GM18951 (cell line): ENCODE data around the gene EFHC1.

Experiments used
- POLR2A ChIP-seq: IDR thresholded peaks from 4 replicates; pipeline ENCODE4 v1.6.1; 2011; ENCODE audit warnings: mild to moderate bottlenecking; ENCODE audit not compliant: insufficient read length, insufficient read depth; ENCODE audit errors: extremely low read depth
- in situ Hi-C: fragments of 300-500 bp; cut with MboI; formaldehyde crosslinking; loops from one replicate; pipeline ENCODE4 v1.12.0; 2022; ENCODE audit warnings: low sequenced_read_pairs, mixed read lengths, inconsistent platforms; ENCODE audit not compliant: unreplicated experiment

EFHC1 gene

DNA sequence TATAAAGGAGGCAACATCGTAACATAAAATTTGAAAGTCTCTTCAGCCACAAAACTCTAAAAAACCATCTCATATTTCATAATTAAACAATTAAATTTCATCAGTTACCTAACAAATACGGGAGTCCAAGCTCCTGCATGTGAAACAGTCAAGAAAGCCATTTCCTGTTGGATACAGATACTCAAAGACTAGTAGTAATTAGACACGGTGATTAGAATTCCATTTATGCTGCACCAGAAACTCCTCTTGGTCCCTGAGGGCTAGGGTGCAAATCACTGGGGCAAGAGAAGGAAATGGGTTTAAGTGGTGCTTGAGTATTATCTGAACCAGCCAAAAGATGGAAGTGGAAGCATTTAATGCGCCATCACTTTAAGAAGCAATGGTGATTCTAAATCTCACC lies 129.3 kb downstream of the EFHC1 start:
- TF ChIP-seq POLR2A, result no peak
- in situ Hi-C loops, result no loop called here

- no peak for TF ChIP-seq POLR2A
- in situ Hi-C loops, result no loop called here
Observed at GRCh38 chr6:52550014-52550575, 130.0 kb downstream of the EFHC1 start.

- no peak for TF ChIP-seq POLR2A
- in situ Hi-C loops, result no loop called here
Observed at GRCh38 chr6:52550870-52551269, 130.7 kb downstream of the EFHC1 start.

DNA sequence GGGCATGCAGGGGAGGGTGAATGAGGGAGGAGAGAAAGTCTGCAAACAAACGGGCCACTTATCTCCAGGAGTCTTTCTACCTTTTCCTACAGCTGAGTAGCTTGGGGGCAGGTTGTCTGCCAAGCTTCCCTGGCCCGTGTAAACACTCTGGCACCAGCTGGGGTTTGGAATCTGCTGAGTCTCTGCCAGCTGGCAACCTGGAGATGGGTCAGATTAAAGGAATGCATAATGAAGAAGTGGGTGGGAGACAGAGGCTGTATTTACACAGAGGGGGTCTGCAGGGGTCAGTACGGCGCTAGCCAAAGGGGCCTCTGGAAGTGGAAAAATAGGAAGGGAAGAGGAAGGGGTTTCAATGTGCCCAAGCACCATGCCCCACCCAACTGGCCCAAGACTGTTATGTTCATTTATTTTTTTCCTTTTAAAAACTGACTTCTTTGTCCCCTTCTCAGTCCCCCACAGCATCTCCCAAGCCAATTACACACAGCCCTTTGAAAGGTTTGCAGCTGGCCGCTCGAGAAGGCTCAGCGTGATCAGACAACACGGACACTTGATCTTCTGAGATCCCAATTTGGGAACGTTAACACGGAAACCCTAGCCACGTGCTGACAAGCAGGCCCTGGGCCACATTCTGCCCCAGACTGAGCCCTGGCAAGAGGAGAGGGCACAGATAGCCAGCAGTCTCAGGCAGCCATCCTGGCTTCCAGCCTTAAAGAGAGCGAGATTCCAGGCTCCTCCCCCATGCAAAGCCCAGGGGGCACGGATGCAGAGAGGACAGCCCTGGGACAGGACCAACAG lies 131.5 kb downstream of the EFHC1 start:
- TF ChIP-seq POLR2A, result no peak
- in situ Hi-C loops, result no loop called here

GRCh38 chr6:52552278-52552643 lies 132.1 kb downstream of the EFHC1 start:
- TF ChIP-seq POLR2A, result no peak
- in situ Hi-C loops, result no loop called here

DNA sequence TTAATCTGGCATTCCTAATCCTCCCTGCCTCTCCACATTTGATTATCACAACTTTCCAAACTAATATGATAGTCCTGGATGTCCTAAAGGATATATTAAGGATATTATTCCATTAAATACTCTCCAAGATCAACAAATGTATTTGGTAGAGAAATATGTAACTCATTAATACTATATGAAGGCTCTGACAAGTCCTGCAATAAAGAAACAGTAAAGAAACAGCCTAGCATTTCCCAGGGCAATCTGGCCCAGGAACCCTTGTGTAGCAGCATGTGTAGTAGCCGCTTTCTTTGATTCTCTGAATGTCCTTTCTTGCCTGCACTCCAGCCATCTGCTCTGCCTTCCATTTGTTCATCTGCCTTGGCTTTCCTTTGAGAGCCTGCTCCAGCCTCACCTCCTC lies 133.0 kb downstream of the EFHC1 start:
- no peak for TF ChIP-seq POLR2A
- in situ Hi-C loops, result no loop called here

DNA sequence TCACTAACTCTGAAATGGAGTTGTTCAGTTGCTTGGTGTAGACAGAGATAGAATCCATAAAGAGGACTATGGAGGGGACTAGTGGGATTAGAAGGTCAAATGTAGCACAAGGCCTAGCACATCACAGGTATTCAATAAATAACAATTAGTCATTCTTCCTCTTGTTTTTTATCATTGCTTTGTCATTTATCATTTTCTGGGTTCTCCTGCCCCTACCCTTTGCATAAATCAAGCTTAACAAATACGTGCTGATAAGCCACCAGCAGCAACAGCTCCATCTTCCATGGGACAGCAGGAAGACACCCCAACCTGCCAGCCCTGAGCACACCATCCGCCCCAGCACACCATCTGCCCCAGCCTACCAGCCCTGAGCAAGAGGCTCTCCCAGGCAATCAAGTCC lies 133.6 kb downstream of the EFHC1 start:
- in situ Hi-C loops, result no loop called here
- TF ChIP-seq POLR2A, result no peak

- no peak for TF ChIP-seq POLR2A
- in situ Hi-C loops, result no loop called here
Observed at GRCh38 chr6:52554684-52555280, 134.6 kb downstream of the EFHC1 start.

DNA sequence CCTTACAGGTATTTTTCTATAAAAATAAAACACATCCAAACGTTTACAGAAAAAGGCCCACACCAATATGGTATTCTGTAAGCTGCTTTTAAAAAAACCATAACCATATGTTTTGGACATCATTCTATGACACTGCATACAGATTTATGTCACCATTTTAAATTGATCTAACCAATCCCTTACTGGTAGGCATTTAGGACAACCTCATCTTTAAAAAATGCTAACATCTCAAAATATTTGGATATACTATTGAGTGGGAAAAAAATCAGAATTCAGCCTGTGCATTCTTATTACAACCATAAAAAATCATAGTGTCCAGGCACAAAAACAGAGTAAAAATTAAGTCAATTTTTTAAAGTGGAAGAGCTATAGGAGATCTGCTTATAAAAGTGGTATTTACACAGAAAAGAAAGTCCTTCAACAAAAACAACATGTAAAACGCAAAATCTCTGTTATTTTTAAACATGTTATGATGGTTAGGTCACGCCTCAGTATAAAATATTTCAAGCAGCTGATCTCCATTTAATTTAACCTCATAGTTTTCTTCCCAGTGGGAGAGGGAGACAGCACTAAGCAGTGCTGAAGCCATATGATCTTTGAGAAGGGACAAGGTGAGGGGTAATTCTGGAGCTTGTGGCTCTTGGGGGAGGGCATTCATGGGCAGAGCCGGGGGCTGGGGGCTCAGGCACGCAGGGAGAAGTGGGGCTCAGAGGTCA lies 135.5 kb downstream of the EFHC1 start:
- TF ChIP-seq POLR2A, result no peak
- in situ Hi-C loops, result no loop called here

DNA sequence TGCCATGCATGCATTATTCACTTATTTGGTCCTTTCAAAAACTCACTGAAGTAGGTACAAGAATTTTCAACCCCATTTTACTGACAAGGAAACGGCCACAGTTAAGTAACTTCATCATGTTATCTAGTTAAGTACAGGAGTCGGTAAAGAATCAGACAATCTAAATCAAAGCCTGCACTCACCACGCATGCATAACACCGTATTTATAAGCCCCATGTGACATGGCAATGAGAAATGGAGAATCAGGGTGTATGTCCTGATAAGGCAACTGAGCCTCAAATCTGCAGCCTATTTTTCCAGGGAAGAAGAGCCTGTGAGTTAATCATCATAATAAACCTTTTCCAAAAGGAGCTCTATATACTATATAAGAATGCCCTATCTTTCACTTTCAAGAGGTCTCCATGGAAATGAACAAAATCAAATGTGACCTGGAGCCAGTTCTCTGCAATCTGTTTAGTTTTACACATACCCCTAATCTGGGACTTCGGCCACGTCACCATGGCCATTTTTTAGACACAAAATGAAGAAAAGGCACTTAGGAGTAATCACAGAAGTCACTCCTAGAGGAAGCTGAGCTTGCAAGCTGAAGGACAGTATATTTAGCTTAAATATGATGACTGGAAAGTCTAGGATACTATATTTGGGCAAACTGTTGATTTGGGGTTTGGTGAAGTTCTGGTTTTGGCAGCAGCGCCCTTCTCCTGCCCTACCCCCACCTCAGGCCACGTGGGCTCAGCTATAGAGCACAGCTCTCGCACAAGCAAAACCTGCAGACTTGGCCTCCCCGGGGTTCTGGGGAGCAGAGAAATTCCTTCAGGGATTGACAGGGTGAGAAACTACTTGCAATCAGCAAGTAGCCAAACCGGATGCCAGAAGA lies 137.5 kb downstream of the EFHC1 start:
- in situ Hi-C loops, result no loop called here

GRCh38 chr6:52558266-52559000 lies 138.3 kb downstream of the EFHC1 start:
- in situ Hi-C loops, result no loop called here
- TF ChIP-seq POLR2A, result no peak

More for the DNA sequence above, 137.5 kb downstream of the EFHC1 start:
- TF ChIP-seq POLR2A, result no peak

GRCh38 chr6:52560462-52560861 lies 140.3 kb downstream of the EFHC1 start:
- in situ Hi-C loops, result no loop called here
- TF ChIP-seq POLR2A, result no peak
